Cardiac muscle cell (in vitro differentiated cells and primary cell): ENCODE data around the gene USP16. TPM values are rescaled to one million over a fixed set of nuclear protein-coding genes. Genes with fewer than 3 reads are reported as not detected.
A peak's percentile ranks its signal among the peaks of the same experiment; 100 is the strongest.
"Not testable (repeated sequence)": the region's sequence is repeated elsewhere in the genome, so short reads cannot be mapped to it uniquely, and the experiment has no call there.

Experiments used
- DNase-seq, 2 donors: peaks; one replicate each; pipeline versions ENCODE4 v3.0.0 to v3.0.0-alpha.2; 2010 to 2017; ENCODE audit warnings: low read depth in 1 of 2, low spot score in 1 of 2
- H3K27ac ChIP-seq: fragments of 200-600 bp; sonication (generic); 2 replicates; pipeline ENCODE4 v1.5.1; 2016
- H3K27me3 ChIP-seq: fragments of 200-600 bp; sonication (generic); 2 replicates; pipeline ENCODE4 v1.6.0; 2016; ENCODE audit warnings: control low read depth
- H3K36me3 ChIP-seq: fragments of 200-600 bp; sonication (generic); 2 replicates; pipeline ENCODE4 v1.5.1; 2016; ENCODE audit warnings: control low read depth
- H3K4me1 ChIP-seq: fragments of 200-600 bp; sonication (generic); 2 replicates; pipeline ENCODE4 v1.8.1; 2017; ENCODE audit warnings: low read depth, mild to moderate bottlenecking, mixed run types
- H3K4me3 ChIP-seq: fragments of 200-600 bp; sonication (generic); 2 replicates; pipeline ENCODE4 v1.5.1; 2016; ENCODE audit warnings: mild to moderate bottlenecking
- H3K9me3 ChIP-seq: fragments of 200-600 bp; sonication (generic); 2 replicates; pipeline ENCODE4 v1.5.1; 2017; ENCODE audit warnings: low read depth, mild to moderate bottlenecking, control low read depth
- polyA plus RNA-seq: library from polyadenylated mRNA; unstranded; fragments of >200 nt; fragmentation: Nextera tagmentation; extraction: Ambion mirVana; gene quantifications from 2 replicates; pipeline ENCODE4 v1.2.1, GENCODE V29; 2016
- total RNA-seq: library from RNA; depleted of rRNA; stranded (reverse); fragments of >200 nt; gene quantifications from 2 replicates; pipeline ENCODE4 v1.2.3, GENCODE V29; 2016
- TF ChIP-seq, protein P1 (sequence below): IDR thresholded peaks from 2 replicates; pipeline ENCODE4 v1.5.1; 2012; ENCODE audit warnings: low read depth, mild to moderate bottlenecking, low read length

USP16 gene
- total and polyA plus RNA-seq, 2 experiments from 2014 or later = 11.5 to 28.1 TPM

DNA sequence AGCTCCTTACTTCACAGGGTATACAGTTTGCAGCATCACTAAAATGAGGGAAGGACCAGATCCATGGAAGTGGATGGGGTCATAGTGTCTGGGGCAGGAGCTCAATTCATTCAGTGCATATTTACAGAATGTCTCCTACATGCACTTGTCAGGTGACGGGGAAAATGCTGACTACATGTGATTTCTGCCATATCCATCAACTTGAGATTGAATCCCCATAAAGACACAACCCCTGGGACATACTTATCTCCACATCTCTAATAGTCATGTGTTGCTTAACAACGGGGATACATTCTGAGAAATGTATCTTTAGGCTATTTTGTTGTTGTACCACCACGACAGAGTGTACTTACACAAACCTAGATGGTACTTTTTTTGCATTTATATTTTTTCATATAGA is 17.3 kb upstream of the USP16 start:
- H3K9me3 ChIP-seq = no peaks in the 10 kb centered on the region
- TF ChIP-seq, protein P1, sequence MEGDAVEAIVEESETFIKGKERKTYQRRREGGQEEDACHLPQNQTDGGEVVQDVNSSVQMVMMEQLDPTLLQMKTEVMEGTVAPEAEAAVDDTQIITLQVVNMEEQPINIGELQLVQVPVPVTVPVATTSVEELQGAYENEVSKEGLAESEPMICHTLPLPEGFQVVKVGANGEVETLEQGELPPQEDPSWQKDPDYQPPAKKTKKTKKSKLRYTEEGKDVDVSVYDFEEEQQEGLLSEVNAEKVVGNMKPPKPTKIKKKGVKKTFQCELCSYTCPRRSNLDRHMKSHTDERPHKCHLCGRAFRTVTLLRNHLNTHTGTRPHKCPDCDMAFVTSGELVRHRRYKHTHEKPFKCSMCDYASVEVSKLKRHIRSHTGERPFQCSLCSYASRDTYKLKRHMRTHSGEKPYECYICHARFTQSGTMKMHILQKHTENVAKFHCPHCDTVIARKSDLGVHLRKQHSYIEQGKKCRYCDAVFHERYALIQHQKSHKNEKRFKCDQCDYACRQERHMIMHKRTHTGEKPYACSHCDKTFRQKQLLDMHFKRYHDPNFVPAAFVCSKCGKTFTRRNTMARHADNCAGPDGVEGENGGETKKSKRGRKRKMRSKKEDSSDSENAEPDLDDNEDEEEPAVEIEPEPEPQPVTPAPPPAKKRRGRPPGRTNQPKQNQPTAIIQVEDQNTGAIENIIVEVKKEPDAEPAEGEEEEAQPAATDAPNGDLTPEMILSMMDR = no peak
- H3K4me1 ChIP-seq = no peaks in the 10 kb centered on the region
- no peak overlapping the region for H3K27ac ChIP-seq
- no peak overlapping the region for H3K4me3 ChIP-seq
- no peaks in the 10 kb centered on the region for H3K27me3 ChIP-seq
- DNase-seq = no peak
- peaks cover 5% of the 10 kb centered on the region for H3K36me3 ChIP-seq

DNA sequence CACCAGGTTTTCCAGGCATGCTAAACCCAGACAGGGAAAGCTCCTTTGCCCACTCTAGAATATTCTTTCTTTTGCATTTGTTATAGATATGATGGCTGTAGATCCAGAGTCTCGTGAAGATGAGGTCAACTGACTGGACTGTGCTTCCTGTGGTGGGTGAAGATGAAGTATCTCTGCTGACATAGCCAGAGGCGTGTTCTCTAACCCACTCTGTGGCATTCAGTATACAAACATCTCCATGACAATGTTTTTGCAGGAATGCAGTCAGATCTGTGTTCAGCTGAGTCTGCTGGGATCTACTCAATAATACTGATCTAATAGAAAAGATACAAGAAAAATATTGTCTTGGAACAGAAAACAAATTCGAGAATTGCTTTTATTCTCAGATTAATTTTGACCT is 16.7 kb upstream of the USP16 start:
- no peaks in the 10 kb centered on the region for H3K27me3 ChIP-seq
- no peaks in the 10 kb centered on the region for H3K9me3 ChIP-seq
- H3K36me3 ChIP-seq = peaks cover 5% of the 10 kb centered on the region
- TF ChIP-seq, protein P1 = no peak
- no peaks in the 10 kb centered on the region for H3K4me1 ChIP-seq
- no peak overlapping the region for H3K27ac ChIP-seq
- DNase-seq = no peak
- H3K4me3 ChIP-seq = no peak overlapping the region

- DNase-seq = no peak
- Histone ChIP-seq H3K36me3 (peaks cover 5% of the 10 kb centered on the region), H3K27me3 (no peaks in the 10 kb centered on the region), H3K27ac (no peak overlapping the region), H3K9me3 (no peaks in the 10 kb centered on the region), H3K4me1 (no peaks in the 10 kb centered on the region), H3K4me3 (no peak overlapping the region)
- TF ChIP-seq, protein P1 = no peak
Measured at GRCh38 chr21:29008367-29008766, 16.1 kb upstream of the USP16 start.

- H3K27me3 ChIP-seq, DNase-seq, H3K4me1 ChIP-seq, H3K27ac ChIP-seq, H3K36me3 ChIP-seq, H3K9me3 ChIP-seq, H3K4me3 ChIP-seq: not testable (repeated sequence)
Measured at GRCh38 chr21:29011236-29011635, 13.2 kb upstream of the USP16 start.

GRCh38 chr21:29017639-29018237 is 6.7 kb upstream of the USP16 start:
- Histone ChIP-seq H3K4me1 (no peaks in the 10 kb centered on the region), H3K36me3 (no peaks in the 10 kb centered on the region), H3K4me3 (no peak overlapping the region), H3K27ac (no peak overlapping the region), H3K9me3 (no peaks in the 10 kb centered on the region), H3K27me3 (no peaks in the 10 kb centered on the region)
- TF ChIP-seq, protein P1 = no peak
- peak in 1 of 2 donors; percentile 9 for DNase-seq

GRCh38 chr21:29018540-29018939 is 5.9 kb upstream of the USP16 start:
- H3K4me1 ChIP-seq = no peaks in the 10 kb centered on the region
- no peak overlapping the region for H3K27ac ChIP-seq
- TF ChIP-seq, protein P1 = no peak
- DNase-seq = peak in 1 of 2 donors; percentile 49
- no peaks in the 10 kb centered on the region for H3K9me3 ChIP-seq
- no peaks in the 10 kb centered on the region for H3K36me3 ChIP-seq
- H3K4me3 ChIP-seq = peak overlapping the region; percentile 60
- H3K27me3 ChIP-seq = no peaks in the 10 kb centered on the region
